DMS 273 treated with DMSO at 0.1 percent for 48 hours (cell line): ENCODE measurements around the gene OR11H12.
"Not testable (repeated sequence)": the region's sequence is repeated elsewhere in the genome, so short reads cannot be mapped to it uniquely, and the experiment has no call there.

Source experiments
- DNase-seq: peaks from one replicate; lab custom pipeline; 2025; lab: John Stamatoyannopoulos, UW

OR11H12 gene

GRCh38 chr14:18600817-18601216 lies at the start of gene OR11H12:
Gene OR11H12 (plus strand): TSS chr14:18601117. CDS start chr14:18601117, 0 bp downstream.
- not testable (repeated sequence) for DNase-seq

GRCh38 chr14:18582908-18583307 lies 18.0 kb upstream of the OR11H12 start:
- not testable (repeated sequence) for DNase-seq

- DNase-seq = not testable (repeated sequence)
Observed at GRCh38 chr14:18626610-18627213, 25.8 kb downstream of the OR11H12 start.

- DNase-seq = not testable (repeated sequence)
Observed at GRCh38 chr14:18636066-18636465, 35.1 kb downstream of the OR11H12 start.

- DNase-seq = not testable (repeated sequence)
Observed at GRCh38 chr14:18638032-18638431, 37.1 kb downstream of the OR11H12 start.

GRCh38 chr14:18638785-18639184 lies 37.9 kb downstream of the OR11H12 start:
- not testable (repeated sequence) for DNase-seq

- not testable (repeated sequence) for DNase-seq
Observed at GRCh38 chr14:18646075-18646730, 45.3 kb downstream of the OR11H12 start.
